AG04450 (cell line): ENCODE measurements around the gene HBM. TPM values are rescaled to one million over a fixed set of nuclear protein-coding genes. Genes with fewer than 3 reads are reported as not detected.

Experiments
- CTCF ChIA-PET: fragments of 300-600, 350-600 bp; formaldehyde crosslinking; extraction: SDS; loops from one replicate; lab custom pipeline; 2022; ENCODE audit warnings: antibody characterized with exemption, inconsistent platforms; lab: Charles Lee
- POLR2A ChIA-PET: fragments of 350-600 bp; formaldehyde crosslinking; extraction: SDS; loops from one replicate; lab custom pipeline; 2021; ENCODE audit warnings: antibody characterized with exemption, inconsistent platforms; lab: Yijun Ruan, JAX
- DNase-seq: peaks from one replicate; pipeline ENCODE4 v3.0.0-alpha.2; 2011; ENCODE audit warnings: low read depth, low spot score
- H3K27ac ChIP-seq: one replicate; pipeline ENCODE4 v1.5.1; 2012; ENCODE audit warnings: low read depth, low read length, control low read depth
- H3K27me3 ChIP-seq: one replicate; pipeline ENCODE4 v1.6.0; 2012; ENCODE audit warnings: low read length; ENCODE audit not compliant: control insufficient read depth, insufficient read depth
- H3K4me3 ChIP-seq: 2 replicates; pipeline ENCODE4 v1.5.1; 2011; ENCODE audit warnings: mild to moderate bottlenecking, low read depth, low read length, control low read depth
- H3K9me3 ChIP-seq: 2 replicates; pipeline ENCODE4 v1.5.1; 2012; ENCODE audit warnings: low read length; ENCODE audit not compliant: control insufficient read depth, insufficient read depth
- CTCF ChIP-seq: IDR thresholded peaks from 2 replicates; pipeline ENCODE4 v1.5.1; 2011; ENCODE audit warnings: low read depth, low read length, control low read depth, inconsistent platforms
- polyA minus RNA-seq: library from RNA; depleted of rRNA, polyadenylated mRNA; stranded (reverse); fragments of >200 nt; gene quantifications from 2 replicates; pipeline ENCODE4 v1.2.3, GENCODE V29; 2011; rRNA and poly(A)+ RNA removed
- polyA plus RNA-seq: library from polyadenylated mRNA; depleted of rRNA; stranded (reverse); fragments of >200 nt; gene quantifications from 2 replicates; pipeline ENCODE4 v1.2.3, GENCODE V29; 2011; rRNA removed

Gene HBM
- polyA plus RNA-seq (not detected in 2 replicates), polyA minus RNA-seq (not detected in 2 replicates)

- no peak within 1 kb of the TSS for H3K27ac ChIP-seq
- no peaks in the 10 kb centered on the region; the same call in 1 of the 2 replicates for H3K9me3 ChIP-seq
- H3K4me3 ChIP-seq = no peak within 1 kb of the TSS
- no peak for DNase-seq
- no peak for TF ChIP-seq CTCF
- peaks cover 51% of the 10 kb centered on the region for H3K27me3 ChIP-seq
- ChIA-PET CTCF (no interaction called here), POLR2A (no interaction called here)
These were observed at the start of gene HBM for GRCh38 chr16:165539-166374. TSS of gene HBM (plus strand) at chr16:165978. CDS start at chr16:165998, 20 bp downstream.

- TF ChIP-seq CTCF = no peak
- ChIA-PET CTCF (interaction anchor here (2.9 kb wide), 1 partner anchor 9 kb away, joined by 32 read pairs; no protein-coding TSS in a partner anchor), POLR2A (no interaction called here)
- Histone ChIP-seq H3K4me3 (no peak overlapping the region), H3K27ac (no peak overlapping the region), H3K27me3 (no peaks in the 10 kb centered on the region), H3K9me3 (no peaks in the 10 kb centered on the region; the same call in 1 of the 2 replicates)
- DNase-seq = no peak
These were observed 49.8 kb upstream of the HBM start for GRCh38 chr16:116015-116414.

GRCh38 chr16:117379-118365 lies 48.1 kb upstream of the HBM start:
- no peak overlapping the region for H3K27ac ChIP-seq

GRCh38 chr16:118857-119256 lies 46.9 kb upstream of the HBM start:
- H3K9me3 ChIP-seq = no peaks in the 10 kb centered on the region; the same call in 1 of the 2 replicates
- DNase-seq = no peak
- no peak overlapping the region for H3K27ac ChIP-seq
- no peak overlapping the region for H3K4me3 ChIP-seq
- ChIA-PET CTCF (interaction anchor here (1.6 to 2.9 kb wide), 2 partner anchors 12 to 61 kb away, joined by 6 to 32 read pairs; partner anchors contain the start of gene HBQ1), POLR2A (no interaction called here)
- H3K27me3 ChIP-seq = no peaks in the 10 kb centered on the region
- TF ChIP-seq CTCF = no peak

More at GRCh38 chr16:117379-118365, 48.1 kb upstream of the HBM start:
- Histone ChIP-seq H3K9me3 (no peaks in the 10 kb centered on the region; the same call in 1 of the 2 replicates), H3K4me3 (no peak overlapping the region), H3K27me3 (no peaks in the 10 kb centered on the region)
- ChIA-PET CTCF (interaction anchor here (0.6 to 2.9 kb wide), 12 partner anchors 9 to 245 kb away, joined by 3 to 32 read pairs (median 4); partner anchors contain the start of genes HBQ1 and LUC7L), POLR2A (interaction anchor here (0.6 to 0.7 kb wide), 2 partner anchors 46 to 57 kb away, joined by 3 to 5 read pairs; no protein-coding TSS in a partner anchor)
- no peak for DNase-seq
- peak; percentile 73 for TF ChIP-seq CTCF
